NCI-H1694 (cell line): ENCODE data around the gene SLC44A1.
"Not testable (repeated sequence)": the region's sequence is repeated elsewhere in the genome, so short reads cannot be mapped to it uniquely, and the experiment has no call there.

Experiments
- DNase-seq: peaks from one replicate; lab custom pipeline; 2025; lab: John Stamatoyannopoulos, UW

SLC44A1 gene

GRCh38 chr9:105242557-105242956 is 1.9 kb upstream of the SLC44A1 start:
- no peak for DNase-seq

GRCh38 chr9:105243015-105243686 is 1.3 kb upstream of the SLC44A1 start:
- DNase-seq = no peak

- no peak for DNase-seq
Observed at GRCh38 chr9:105244734-105245028, 230 bp downstream of the SLC44A1 start.

GRCh38 chr9:105245029-105245890 is 809 bp downstream of the SLC44A1 start:
- DNase-seq = peak; percentile 4

- DNase-seq = no peak
Observed at GRCh38 chr9:105245891-105246161, 1.4 kb downstream of the SLC44A1 start.

GRCh38 chr9:105246656-105247173 is 2.3 kb downstream of the SLC44A1 start:
- DNase-seq = no peak

- DNase-seq = no peak
Observed at GRCh38 chr9:105248691-105249090, 4.2 kb downstream of the SLC44A1 start.

- no peak for DNase-seq
Observed at GRCh38 chr9:105251133-105251532, 6.7 kb downstream of the SLC44A1 start.

GRCh38 chr9:105251733-105252404 is 7.4 kb downstream of the SLC44A1 start:
- no peak for DNase-seq

GRCh38 chr9:105252405-105252756 is 7.9 kb downstream of the SLC44A1 start:
- no peak for DNase-seq

GRCh38 chr9:105254226-105254625 is 9.8 kb downstream of the SLC44A1 start:
- no peak for DNase-seq

GRCh38 chr9:105255421-105255820 is 11.0 kb downstream of the SLC44A1 start:
- no peak for DNase-seq

- DNase-seq = not testable (repeated sequence)
Observed at GRCh38 chr9:105256569-105256968, 12.1 kb downstream of the SLC44A1 start.

GRCh38 chr9:105257809-105258208 is 13.4 kb downstream of the SLC44A1 start:
- DNase-seq = no peak

GRCh38 chr9:105258225-105258737 is 13.8 kb downstream of the SLC44A1 start:
- DNase-seq = no peak

GRCh38 chr9:105259274-105259673 is 14.8 kb downstream of the SLC44A1 start:
- DNase-seq = no peak

GRCh38 chr9:105259731-105260612 is 15.5 kb downstream of the SLC44A1 start:
- no peak for DNase-seq

- no peak for DNase-seq
Observed at GRCh38 chr9:105262497-105262896, 18.0 kb downstream of the SLC44A1 start.

- no peak for DNase-seq
Observed at GRCh38 chr9:105264380-105264779, 19.9 kb downstream of the SLC44A1 start.

- not testable (repeated sequence) for DNase-seq
Observed at GRCh38 chr9:105268254-105268653, 23.8 kb downstream of the SLC44A1 start.

- no peak for DNase-seq
Observed at GRCh38 chr9:105269593-105269992, 25.1 kb downstream of the SLC44A1 start.

- no peak for DNase-seq
Observed at GRCh38 chr9:105270711-105271110, 26.3 kb downstream of the SLC44A1 start.
